OCI-LY3 (cell line): Measurements from ENCODE around the gene SDHAF3.
A peak's percentile ranks its signal among the peaks of the same experiment; 100 is the strongest.

Source experiments
- H2AFZ ChIP-seq: fragments of 200-600, 300-600 bp; shearing (Covaris generic); 2 replicates; pipeline ENCODE4 v1.6.0; 2014; ENCODE audit warnings: antibody characterized with exemption, low read depth, low read length
- H3K27ac ChIP-seq: fragments of 200-600, 300-600 bp; sonication (generic); 2 replicates; pipeline ENCODE4 v1.5.1; 2014; ENCODE audit warnings: mild to moderate bottlenecking, low read length, moderate library complexity, mixed read lengths
- H3K27me3 ChIP-seq: fragments of 200-600, 300-600 bp; sonication (generic); 2 replicates; pipeline ENCODE4 v1.6.1; 2014; ENCODE audit warnings: low read depth, low read length, mixed read lengths
- H3K36me3 ChIP-seq: fragments of 200-600, 300-600 bp; sonication (generic); replicated peaks from 2 replicates; pipeline ENCODE3; 2014; ENCODE audit warnings: low read depth, low read length, mixed read lengths
- H3K4me1 ChIP-seq: fragments of 300-600, 200-600 bp; sonication (generic); 2 replicates; pipeline ENCODE4 v1.6.1; 2014; ENCODE audit warnings: low read length, mixed read lengths
- H3K4me2 ChIP-seq: fragments of 200-600, 300-600 bp; sonication (generic); 2 replicates; pipeline ENCODE4 v1.6.1; 2014; ENCODE audit warnings: low read length, mixed read lengths
- H3K4me3 ChIP-seq: fragments of 300-600, 200-600 bp; sonication (generic); 2 replicates; pipeline ENCODE4 v1.5.1; 2014; ENCODE audit warnings: antibody characterized with exemption, mild to moderate bottlenecking, low read length, moderate library complexity
- H3K79me2 ChIP-seq: fragments of 300-600, 200-600 bp; shearing (Covaris generic); 2 replicates; pipeline ENCODE4 v1.6.1; 2014; ENCODE audit warnings: mild to moderate bottlenecking, low read length, mixed read lengths
- H3K9ac ChIP-seq: fragments of 300-600, 200-600 bp; shearing (Covaris generic); 2 replicates; pipeline ENCODE4 v1.6.0; 2014; ENCODE audit warnings: mild to moderate bottlenecking, low read length, moderate library complexity
- H3K9me3 ChIP-seq: fragments of 200-600, 300-600 bp; shearing (Covaris generic); 2 replicates; pipeline ENCODE4 v1.6.1; 2014; ENCODE audit warnings: low read length, mixed read lengths; ENCODE audit not compliant: insufficient read depth
- H4K20me1 ChIP-seq: fragments of 200-600, 300-600 bp; sonication (generic); 2 replicates; pipeline ENCODE4 v1.6.1; 2016; ENCODE audit warnings: low read length, mixed read lengths; ENCODE audit not compliant: insufficient read depth
- EZH2phosphoT487 ChIP-seq: fragments of 200-600 bp; shearing (Covaris generic); IDR thresholded peaks from 2 replicates; pipeline ENCODE4 v1.6.1; 2018; ENCODE audit warnings: antibody characterized with exemption, mixed run types, low read depth
- TF ChIP-seq, protein P1 (sequence below): fragments of 200-600, 300-600 bp; sonication (generic); IDR thresholded peaks from 2 replicates; pipeline ENCODE4 v1.5.1; 2014; ENCODE audit warnings: antibody characterized with exemption, low read length, low read depth

Gene SDHAF3

DNA sequence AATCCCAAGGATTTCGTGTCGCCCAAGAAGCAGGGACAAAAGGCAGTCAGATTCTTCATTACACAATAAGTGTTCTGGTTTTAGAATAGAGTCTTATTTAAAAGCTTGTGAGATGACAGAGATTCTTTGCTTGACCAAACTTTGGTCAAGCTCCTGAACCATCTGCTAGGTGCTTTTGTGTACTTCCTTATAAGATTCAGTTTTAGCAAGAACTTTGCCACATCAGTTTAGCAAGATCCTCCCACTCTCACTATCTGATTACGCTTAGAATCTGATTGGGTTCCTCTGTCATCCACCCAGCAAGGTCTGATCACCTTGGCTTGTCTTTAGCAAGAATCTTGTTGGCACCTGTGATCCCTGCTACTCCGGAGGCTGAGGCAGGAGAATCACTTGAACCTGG, 38.2 kb upstream of the SDHAF3 start:
- peak overlapping the region; percentile 84; the same call in 1 of the 2 replicates for H3K4me2 ChIP-seq
- H3K4me1 ChIP-seq: peaks cover 19% of the 10 kb centered on the region
- H4K20me1 ChIP-seq: no peaks in the 10 kb centered on the region
- H3K9me3 ChIP-seq: no peaks in the 10 kb centered on the region
- H3K9ac ChIP-seq: no peak overlapping the region
- no peaks in the 10 kb centered on the region for H3K36me3 ChIP-seq
- no peak overlapping the region for H3K4me3 ChIP-seq
- TF ChIP-seq, protein P1, sequence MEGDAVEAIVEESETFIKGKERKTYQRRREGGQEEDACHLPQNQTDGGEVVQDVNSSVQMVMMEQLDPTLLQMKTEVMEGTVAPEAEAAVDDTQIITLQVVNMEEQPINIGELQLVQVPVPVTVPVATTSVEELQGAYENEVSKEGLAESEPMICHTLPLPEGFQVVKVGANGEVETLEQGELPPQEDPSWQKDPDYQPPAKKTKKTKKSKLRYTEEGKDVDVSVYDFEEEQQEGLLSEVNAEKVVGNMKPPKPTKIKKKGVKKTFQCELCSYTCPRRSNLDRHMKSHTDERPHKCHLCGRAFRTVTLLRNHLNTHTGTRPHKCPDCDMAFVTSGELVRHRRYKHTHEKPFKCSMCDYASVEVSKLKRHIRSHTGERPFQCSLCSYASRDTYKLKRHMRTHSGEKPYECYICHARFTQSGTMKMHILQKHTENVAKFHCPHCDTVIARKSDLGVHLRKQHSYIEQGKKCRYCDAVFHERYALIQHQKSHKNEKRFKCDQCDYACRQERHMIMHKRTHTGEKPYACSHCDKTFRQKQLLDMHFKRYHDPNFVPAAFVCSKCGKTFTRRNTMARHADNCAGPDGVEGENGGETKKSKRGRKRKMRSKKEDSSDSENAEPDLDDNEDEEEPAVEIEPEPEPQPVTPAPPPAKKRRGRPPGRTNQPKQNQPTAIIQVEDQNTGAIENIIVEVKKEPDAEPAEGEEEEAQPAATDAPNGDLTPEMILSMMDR: no peak
- no peak for TF ChIP-seq EZH2phosphoT487
- peaks cover 8% of the 10 kb centered on the region; the same call in 1 of the 2 replicates for H3K27me3 ChIP-seq
- no peak overlapping the region for H3K27ac ChIP-seq
- H2AFZ ChIP-seq: no peak overlapping the region
- no peaks in the 10 kb centered on the region for H3K79me2 ChIP-seq

DNA sequence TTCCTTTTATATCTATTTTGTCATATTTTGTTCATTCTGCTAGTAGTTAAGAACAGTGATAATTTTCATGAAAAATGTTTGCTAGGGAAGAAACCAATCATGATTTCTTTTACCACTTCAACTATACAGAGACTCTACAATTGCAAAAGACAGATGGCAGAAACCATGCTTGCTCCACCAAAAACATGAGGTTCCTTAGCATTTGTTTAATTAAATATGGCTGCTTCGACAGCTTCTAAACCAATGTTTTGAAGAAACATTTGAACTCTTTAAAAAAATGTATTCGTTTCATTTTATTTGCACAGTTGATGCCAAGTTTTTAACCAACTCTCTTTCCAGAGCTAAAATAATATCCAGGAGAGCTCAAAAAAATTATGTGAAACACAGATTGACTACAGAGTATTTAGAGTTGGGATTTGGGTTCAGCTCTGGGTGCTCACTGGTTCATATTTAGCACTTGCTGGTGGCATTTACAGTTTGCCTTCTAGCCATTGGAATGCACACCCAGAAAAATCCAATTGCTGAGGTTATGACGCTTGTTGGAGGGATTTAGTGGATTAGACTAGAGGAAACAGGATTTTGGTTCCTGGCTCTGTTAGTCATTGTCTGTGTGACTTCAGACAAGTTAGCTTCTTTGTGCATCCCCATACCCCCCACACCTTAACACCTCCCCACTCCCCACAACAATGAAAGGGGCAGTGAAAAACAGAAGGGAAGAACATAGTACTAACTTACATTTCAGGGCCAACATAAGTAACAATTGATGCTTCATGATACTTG, 35.8 kb upstream of the SDHAF3 start:
- Histone ChIP-seq H3K36me3 (no peaks in the 10 kb centered on the region), H3K9ac (no peak overlapping the region), H4K20me1 (no peaks in the 10 kb centered on the region), H3K4me1 (peaks cover 19% of the 10 kb centered on the region), H3K4me3 (no peak overlapping the region), H3K27ac (no peak overlapping the region), H3K79me2 (no peaks in the 10 kb centered on the region), H2AFZ (no peak overlapping the region), H3K27me3 (peaks cover 8% of the 10 kb centered on the region; the same call in 1 of the 2 replicates), H3K9me3 (no peaks in the 10 kb centered on the region), H3K4me2 (no peak overlapping the region)
- no peak for TF ChIP-seq EZH2phosphoT487
- TF ChIP-seq, protein P1: no peak

DNA sequence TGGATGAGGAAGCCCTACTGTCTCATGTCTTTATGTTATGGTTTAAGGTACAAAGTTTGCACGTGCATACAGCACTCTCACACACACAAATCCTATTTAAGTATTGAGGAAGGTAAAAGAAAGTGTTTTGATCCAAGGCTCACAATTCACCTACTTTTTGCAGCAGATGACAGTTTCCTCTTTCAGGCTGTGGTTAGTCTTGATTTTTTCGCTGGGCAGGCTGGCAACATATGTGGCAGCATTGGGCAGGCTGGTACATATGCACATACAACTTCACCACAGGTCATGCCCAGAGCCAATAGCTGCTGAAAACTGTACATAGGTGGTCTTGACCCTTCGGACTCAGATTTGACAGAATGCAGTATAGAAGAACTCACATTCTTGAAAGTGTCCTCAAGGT, 29.1 kb upstream of the SDHAF3 start:
- H3K79me2 ChIP-seq: no peaks in the 10 kb centered on the region
- H2AFZ ChIP-seq: no peak overlapping the region
- no peak overlapping the region for H3K4me2 ChIP-seq
- no peak for TF ChIP-seq EZH2phosphoT487
- TF ChIP-seq, protein P1: no peak
- H3K4me1 ChIP-seq: no peaks in the 10 kb centered on the region
- H3K9ac ChIP-seq: no peak overlapping the region
- H3K27me3 ChIP-seq: peaks cover 35% of the 10 kb centered on the region
- H3K4me3 ChIP-seq: no peak overlapping the region
- H3K27ac ChIP-seq: no peak overlapping the region
- H3K36me3 ChIP-seq: no peaks in the 10 kb centered on the region
- no peaks in the 10 kb centered on the region for H3K9me3 ChIP-seq
- H4K20me1 ChIP-seq: no peaks in the 10 kb centered on the region

DNA sequence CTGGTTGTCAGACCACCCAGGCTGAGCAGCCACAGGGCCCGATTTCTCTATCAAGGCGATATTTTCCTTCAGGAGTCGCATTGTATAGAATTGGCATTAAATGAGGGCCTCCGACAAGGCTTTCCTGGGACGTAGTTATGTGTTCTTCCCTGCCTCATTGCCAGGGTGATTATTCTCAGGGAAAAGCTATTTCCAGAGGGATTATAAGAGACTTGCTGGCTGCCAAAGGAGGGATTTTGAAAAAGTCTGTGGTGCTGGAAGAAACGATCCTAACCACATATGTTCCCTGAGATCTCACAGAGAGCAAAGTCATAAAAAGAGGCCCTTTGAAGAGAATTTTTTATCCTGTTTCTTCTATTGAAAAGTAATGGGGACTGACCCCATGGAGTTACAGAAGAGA, 27.7 kb upstream of the SDHAF3 start:
- Histone ChIP-seq H4K20me1 (no peaks in the 10 kb centered on the region), H3K4me2 (no peak overlapping the region), H3K27ac (no peak overlapping the region), H3K27me3 (peaks cover 46% of the 10 kb centered on the region), H3K36me3 (no peaks in the 10 kb centered on the region), H2AFZ (no peak overlapping the region), H3K9ac (no peak overlapping the region), H3K79me2 (no peaks in the 10 kb centered on the region), H3K4me1 (no peaks in the 10 kb centered on the region), H3K4me3 (no peak overlapping the region), H3K9me3 (no peaks in the 10 kb centered on the region)
- no peak for TF ChIP-seq EZH2phosphoT487
- TF ChIP-seq, protein P1: no peak
